ENCODE results near the gene NCOA7. TPM values are rescaled to one million over a fixed set of nuclear protein-coding genes. Genes with fewer than 3 reads are reported as not detected.

The NCOA7 gene
- total and polyA plus RNA-seq, 9 donors = 10.9 to 54.1 (median 30.7) TPM

DNA sequence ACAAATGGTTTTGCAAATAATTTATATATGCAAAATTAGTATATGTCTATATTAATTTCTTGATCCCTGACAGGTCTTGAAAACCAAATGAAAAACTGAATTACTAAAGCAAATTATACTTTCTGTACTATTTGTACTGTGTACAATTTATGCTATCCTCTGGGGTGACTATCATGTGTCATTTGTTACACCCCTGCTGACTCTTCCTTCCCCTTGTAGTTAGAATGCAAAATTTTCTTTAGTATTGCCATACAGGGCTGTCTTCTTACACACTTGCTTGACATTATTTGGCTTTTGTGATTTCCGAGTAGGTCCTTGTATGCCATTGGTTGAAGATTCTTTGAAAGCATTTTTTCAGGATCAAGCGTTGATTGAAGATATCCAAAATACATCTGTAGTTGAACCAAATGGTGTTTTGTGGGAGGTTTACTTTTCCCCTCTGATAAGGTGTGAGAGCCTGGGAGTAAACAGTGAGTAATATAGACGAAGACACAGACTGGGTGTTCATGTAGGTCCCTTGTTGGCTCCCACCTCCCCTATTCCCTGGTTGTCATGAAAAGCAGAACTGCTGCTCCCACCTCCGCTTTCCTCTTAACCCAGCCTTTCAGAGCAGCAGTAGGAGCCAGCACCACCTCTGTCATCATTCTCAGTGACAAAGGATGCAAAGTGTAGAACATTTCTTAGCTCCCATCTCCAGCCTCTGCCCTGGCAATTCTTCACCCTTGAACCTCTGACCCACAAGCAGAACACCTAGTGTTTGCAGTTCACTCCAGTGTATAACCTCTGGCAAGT is 29.0 kb downstream of the NCOA7 start:
- H3K27me3 ChIP-seq = no peaks in the 10 kb centered on the region
- no peak overlapping the region for H3K27ac ChIP-seq
- TF ChIP-seq CTCF (IDR thresholded peaks at IDR 0.05) (no peak), POLR2A (IDR thresholded peaks at IDR 0.05) (no peak), EP300 (IDR thresholded peaks at IDR 0.05) (no peak)
- H3K36me3 ChIP-seq = no peaks in the 10 kb centered on the region
- WGBS, 3 donors = 84 to 95% (median 92%) methylated on average over 4 of the region's 4 CpGs
- intact Hi-C loops (cut with DNase I) = no loop called here
- no peak overlapping the region for H3K4me3 ChIP-seq
- DNase-seq = no peak
- peaks cover 11% of the 10 kb centered on the region for H3K4me1 ChIP-seq (ENCODE audit: insufficient read depth)
- H3K9me3 ChIP-seq = no peaks in the 10 kb centered on the region

DNA sequence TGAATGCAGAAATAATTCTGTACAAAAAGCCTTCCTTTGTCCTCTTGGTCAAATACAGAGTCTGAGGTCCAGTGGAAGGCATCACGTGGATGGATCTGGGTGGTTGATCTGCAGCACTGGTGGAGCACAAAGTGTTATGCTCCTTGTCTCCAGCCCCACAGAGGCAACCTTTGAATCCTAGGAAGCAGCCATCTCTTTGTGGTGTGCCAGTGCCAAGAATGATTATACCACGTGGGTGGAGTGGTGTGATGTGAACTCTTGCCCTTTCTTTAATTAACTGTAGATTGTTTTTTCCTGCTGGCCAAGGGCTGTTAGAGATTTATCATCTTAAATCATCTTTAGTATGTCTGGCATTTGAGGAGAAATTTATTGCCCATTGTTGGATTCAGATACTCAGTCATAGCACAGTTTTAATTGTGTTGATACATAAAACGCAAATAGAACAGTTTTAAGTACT is 31.1 kb downstream of the NCOA7 start:
- intact Hi-C loops (cut with DNase I) = no loop called here
- 64 to 72% (median 68%) methylated on average over 3 of the region's 3 CpGs for WGBS, 3 donors
- H3K27me3 ChIP-seq = no peaks in the 10 kb centered on the region
- H3K36me3 ChIP-seq = no peaks in the 10 kb centered on the region
- peaks cover 9% of the 10 kb centered on the region for H3K4me1 ChIP-seq (ENCODE audit: insufficient read depth)
- H3K9me3 ChIP-seq = no peaks in the 10 kb centered on the region
- H3K4me3 ChIP-seq = no peak overlapping the region
- no peak for TF ChIP-seq EP300 (IDR thresholded peaks at IDR 0.05)
- TF ChIP-seq POLR2A (IDR thresholded peaks at IDR 0.05) = no peak
- TF ChIP-seq CTCF (IDR thresholded peaks at IDR 0.05) = no peak
- DNase-seq = no peak
- H3K27ac ChIP-seq = no peak overlapping the region

- H3K27ac ChIP-seq = no peak overlapping the region
- no peak overlapping the region for H3K4me3 ChIP-seq
- no peaks in the 10 kb centered on the region for H3K9me3 ChIP-seq
- H3K27me3 ChIP-seq = no peaks in the 10 kb centered on the region
- intact Hi-C loops (cut with DNase I) = no loop called here
- no peak for DNase-seq
- 47 to 66% (median 55%) methylated on average over 2 of the region's 2 CpGs for WGBS, 3 donors
- peaks cover 7% of the 10 kb centered on the region for H3K4me1 ChIP-seq (ENCODE audit: insufficient read depth)
- no peaks in the 10 kb centered on the region for H3K36me3 ChIP-seq
- TF ChIP-seq CTCF (IDR thresholded peaks at IDR 0.05) = no peak
- no peak for TF ChIP-seq EP300 (IDR thresholded peaks at IDR 0.05)
- TF ChIP-seq POLR2A (IDR thresholded peaks at IDR 0.05) = no peak
These were observed 32.4 kb downstream of the NCOA7 start for GRCh38 chr6:125823180-125823579.

GRCh38 chr6:125824946-125825771 is 34.4 kb downstream of the NCOA7 start:
- Histone ChIP-seq H3K36me3 (no peaks in the 10 kb centered on the region), H3K27ac (no peak overlapping the region), H3K27me3 (no peaks in the 10 kb centered on the region), H3K4me1 (ENCODE audit: insufficient read depth) (peaks cover 3% of the 10 kb centered on the region), H3K4me3 (no peak overlapping the region), H3K9me3 (no peaks in the 10 kb centered on the region)
- DNase-seq = no peak
- no peak for TF ChIP-seq CTCF (IDR thresholded peaks at IDR 0.05)
- TF ChIP-seq POLR2A (IDR thresholded peaks at IDR 0.05) = no peak
- no peak for TF ChIP-seq EP300 (IDR thresholded peaks at IDR 0.05)
- 92 to 94% (median 94%) methylated on average over 8 of the region's 8 CpGs for WGBS, 3 donors
- intact Hi-C loops (cut with DNase I) = no loop called here
